ENCODE measurements around the gene TPX2. TPM values are rescaled to one million over a fixed set of nuclear protein-coding genes. Genes with fewer than 3 reads are reported as not detected.

Gene TPX2
- polyA plus RNA-seq, 5 donors: 33.7 to 85.6 (median 53.8) TPM

- DNase-seq: no peak
These were observed 20.9 kb downstream of the TPX2 start for GRCh38 chr20:31759836-31760518.

- peak; percentile 56 to 63 for DNase-seq
These were observed 21.6 kb downstream of the TPX2 start for GRCh38 chr20:31760519-31761240.

GRCh38 chr20:31764641-31765305 is 25.7 kb downstream of the TPX2 start:
- no peak for DNase-seq

GRCh38 chr20:31767805-31768204 is 28.7 kb downstream of the TPX2 start:
- DNase-seq: no peak

GRCh38 chr20:31769681-31770080 is 30.6 kb downstream of the TPX2 start:
- no peak for DNase-seq

- DNase-seq: no peak
These were observed 31.2 kb downstream of the TPX2 start for GRCh38 chr20:31770243-31770642.

- DNase-seq: no peak
These were observed 35.3 kb downstream of the TPX2 start for GRCh38 chr20:31774408-31774807.

GRCh38 chr20:31780839-31781238 is 41.7 kb downstream of the TPX2 start:
- DNase-seq: no peak

- DNase-seq: no peak
These were observed 42.9 kb downstream of the TPX2 start for GRCh38 chr20:31781945-31782344.

GRCh38 chr20:31784354-31785044 is 45.4 kb downstream of the TPX2 start:
- DNase-seq: no peak

GRCh38 chr20:31785089-31785488 is 46.0 kb downstream of the TPX2 start:
- no peak for DNase-seq

- DNase-seq: no peak
These were observed 49.5 kb downstream of the TPX2 start for GRCh38 chr20:31788578-31788977.

- DNase-seq: no peak
These were observed 51.3 kb downstream of the TPX2 start for GRCh38 chr20:31790401-31790800.

- DNase-seq: no peak
These were observed 58.3 kb downstream of the TPX2 start for GRCh38 chr20:31797364-31797763.

- DNase-seq: no peak
These were observed 62.4 kb downstream of the TPX2 start for GRCh38 chr20:31801508-31801907.

- DNase-seq: no peak
These were observed 64.6 kb downstream of the TPX2 start for GRCh38 chr20:31803552-31804291.

GRCh38 chr20:31806564-31807355 is 67.7 kb downstream of the TPX2 start:
- no peak for DNase-seq

- DNase-seq: no peak
These were observed 69.4 kb downstream of the TPX2 start for GRCh38 chr20:31808481-31808880.

- DNase-seq: no peak
These were observed 70.6 kb downstream of the TPX2 start for GRCh38 chr20:31809661-31810060.

- DNase-seq: no peak
These were observed 72.1 kb downstream of the TPX2 start for GRCh38 chr20:31811198-31811597.
